ENCODE data around the gene DCAF15.

Gene DCAF15

GRCh38 chr19:13995878-13996765 lies 43.8 kb downstream of the DCAF15 start:
- no peak for DNase-seq

DNA sequence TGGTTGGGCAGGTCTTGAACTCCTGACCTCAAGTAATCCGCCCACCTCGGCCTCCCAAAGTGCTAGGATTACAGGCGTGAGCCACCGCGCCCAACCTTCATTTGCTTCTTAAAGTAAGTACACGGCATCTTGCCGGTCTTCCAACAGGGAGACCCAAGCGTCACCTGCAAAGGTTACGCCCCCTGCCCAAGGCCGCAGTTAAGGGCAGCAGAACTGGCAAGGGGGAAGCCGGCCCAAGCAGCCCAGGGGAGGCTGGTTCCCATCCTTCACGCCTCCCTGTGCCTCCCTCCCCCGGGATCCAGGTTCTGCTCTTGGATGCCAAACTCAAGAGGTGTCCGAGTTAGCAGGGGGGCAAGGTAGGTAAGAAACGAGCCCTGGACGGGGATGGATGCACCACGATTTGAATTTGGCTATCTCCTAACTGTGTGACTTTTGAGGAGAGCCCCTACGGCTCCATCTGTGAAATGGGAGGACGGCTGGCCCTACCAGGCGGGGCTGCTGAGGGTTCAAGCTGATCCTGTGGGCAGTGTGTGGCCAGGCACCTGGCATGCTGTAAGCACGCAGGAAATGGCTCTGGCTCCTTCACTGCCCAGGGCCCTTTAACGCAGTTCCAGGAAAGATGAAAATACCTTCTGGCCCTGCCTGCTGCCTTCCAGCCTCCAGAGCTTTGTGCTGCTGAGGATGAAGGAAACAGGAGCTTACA lies 44.8 kb downstream of the DCAF15 start:
- DNase-seq, result no peak

- no peak for DNase-seq
Observed at GRCh38 chr19:13997631-13997962, 45.3 kb downstream of the DCAF15 start.

- DNase-seq, result no peak
Observed at GRCh38 chr19:13998426-13998825, 46.1 kb downstream of the DCAF15 start.

GRCh38 chr19:13999085-13999484 lies 46.8 kb downstream of the DCAF15 start:
- no peak for DNase-seq

DNA sequence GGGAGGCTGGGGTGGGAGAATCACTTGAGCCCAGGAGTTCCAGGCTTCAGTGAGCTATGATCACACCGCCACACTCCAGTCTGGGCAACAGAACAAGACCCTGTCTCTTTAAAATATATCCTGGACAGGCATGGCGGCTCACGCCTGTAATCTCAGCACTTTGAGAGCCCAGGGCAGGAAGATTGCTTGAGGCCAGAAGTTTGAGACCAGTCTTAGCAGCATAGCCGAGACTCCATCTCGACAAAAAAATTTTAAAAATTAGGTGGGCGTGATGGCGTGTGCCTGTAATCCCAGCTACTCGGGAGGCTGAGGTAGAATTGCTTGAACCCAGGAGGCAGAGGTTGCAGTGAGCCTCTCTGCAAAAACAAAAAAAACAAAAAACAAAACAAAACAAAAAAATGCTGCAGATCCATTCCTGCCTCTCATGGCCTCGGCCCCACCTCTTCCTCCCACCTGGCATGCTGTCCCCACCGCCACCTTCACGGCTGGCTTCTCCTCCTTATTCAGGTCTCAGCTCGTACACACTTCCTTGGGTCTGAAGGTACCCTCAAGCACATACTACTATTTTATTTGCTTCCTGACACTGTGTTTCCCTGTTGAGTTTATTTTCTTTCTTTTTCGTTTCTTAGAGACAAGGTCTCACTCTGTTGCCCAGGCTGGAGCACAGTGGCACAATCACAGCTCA lies 48.5 kb downstream of the DCAF15 start:
- no peak for DNase-seq

DNA sequence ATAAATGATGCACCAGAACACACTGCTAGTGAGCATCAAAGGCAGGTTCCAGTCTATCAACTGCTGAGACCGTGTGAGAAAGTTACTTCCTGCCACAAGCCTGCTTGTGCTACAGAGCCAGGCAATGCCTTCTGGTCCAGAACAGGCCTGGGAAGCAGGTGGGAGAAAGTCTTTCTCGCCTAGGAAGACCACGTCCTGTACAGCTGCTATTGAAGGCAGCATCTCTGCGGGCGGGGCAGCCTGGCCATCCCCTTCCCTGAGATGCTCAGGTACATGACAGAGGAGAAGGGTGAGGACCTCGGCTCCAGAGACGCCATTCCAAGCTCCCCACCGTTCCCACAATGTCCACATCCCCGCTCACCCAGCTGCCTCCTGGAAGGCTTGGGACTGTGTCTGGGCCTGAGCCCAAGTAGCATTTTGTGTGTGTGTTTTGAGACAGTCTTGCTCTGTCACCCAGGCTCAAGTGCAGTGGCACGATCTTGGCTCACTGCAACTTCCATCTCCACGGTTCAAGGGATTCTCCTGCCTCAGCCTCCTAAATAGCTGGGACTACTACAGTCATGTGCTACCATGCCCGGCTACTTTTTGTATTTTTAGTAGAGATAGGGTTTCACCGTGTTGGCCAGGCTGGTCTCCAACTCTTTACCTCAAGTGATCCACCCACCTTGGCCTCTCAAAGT lies 50.4 kb downstream of the DCAF15 start:
- DNase-seq, result no peak

DNA sequence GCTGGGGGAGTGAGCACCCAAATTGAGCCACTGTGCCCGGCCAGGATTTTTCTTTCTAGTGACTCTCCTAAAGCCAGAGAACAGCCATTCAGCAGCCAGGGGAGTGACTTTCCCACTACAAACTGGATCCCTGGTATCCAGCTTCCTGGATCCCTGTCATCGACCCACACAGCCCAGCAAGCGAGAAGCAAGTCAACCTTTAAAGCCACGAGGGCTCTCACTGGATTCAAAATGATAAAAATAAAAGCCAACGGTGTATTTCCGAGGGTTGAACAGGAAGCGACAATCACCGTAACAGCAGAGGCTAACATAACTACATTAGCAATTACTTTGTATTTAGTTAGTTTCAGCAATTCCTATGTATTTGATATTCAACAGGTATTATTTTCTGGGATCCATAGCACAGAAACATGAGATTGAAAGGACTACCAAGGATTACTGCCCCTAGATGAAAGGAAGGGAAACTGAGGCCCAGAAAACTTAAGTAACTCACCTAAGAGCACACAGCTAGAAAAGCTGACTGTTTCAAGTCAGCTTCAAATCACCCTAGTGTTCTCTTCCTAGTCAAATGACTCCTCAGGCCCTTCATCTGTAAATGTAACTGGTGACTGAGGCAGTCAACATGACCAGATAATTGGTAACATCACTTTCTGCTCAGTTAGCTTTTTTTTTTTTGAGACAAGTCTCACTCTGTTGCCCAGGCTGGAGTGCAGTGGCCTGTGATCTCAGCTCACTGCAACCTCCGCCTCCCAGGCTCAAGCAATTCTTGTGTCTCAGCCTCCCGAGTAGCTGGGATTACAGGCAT lies 51.1 kb downstream of the DCAF15 start:
- no peak for DNase-seq

GRCh38 chr19:14004619-14005348 lies 52.5 kb downstream of the DCAF15 start:
- no peak for DNase-seq

GRCh38 chr19:14005349-14006084 lies 53.2 kb downstream of the DCAF15 start:
- DNase-seq, result peak; percentile 95

DNA sequence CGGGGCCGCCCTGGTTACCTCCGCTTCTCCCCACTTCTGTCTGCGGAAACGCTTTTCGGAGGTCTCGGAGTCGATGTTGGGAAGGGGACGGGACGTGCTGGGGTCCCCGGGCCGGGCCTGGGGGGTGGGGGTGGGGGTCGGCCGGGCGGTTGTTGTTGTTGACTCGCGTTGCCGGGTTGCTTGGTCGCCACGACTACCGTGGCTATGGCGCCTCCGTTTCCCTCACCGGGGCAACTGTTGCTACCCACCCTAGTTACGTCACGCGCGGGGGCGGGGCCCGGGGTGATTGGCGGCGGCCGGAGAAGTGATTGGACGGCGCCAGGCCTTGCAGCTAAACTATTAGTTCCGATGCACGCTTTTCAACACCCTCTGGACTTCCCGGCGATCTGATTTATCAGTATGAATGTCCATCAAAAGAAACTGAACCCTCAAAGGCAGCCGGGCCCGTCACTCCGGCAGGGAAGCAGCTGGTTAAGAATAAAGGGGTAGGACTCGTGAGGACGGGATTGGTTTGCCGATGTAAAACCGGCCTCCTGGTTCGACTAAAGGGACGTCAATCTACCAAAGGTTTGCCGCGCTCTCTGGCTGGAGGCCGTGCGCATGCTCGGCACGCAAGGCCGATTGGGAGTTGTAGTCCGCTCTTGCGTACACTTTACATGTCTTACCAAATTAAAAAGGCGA lies 53.9 kb downstream of the DCAF15 start, which contains the start of gene RFX1:
Gene RFX1 (minus strand): TSS at position 236 of the 681 bp plus-strand sequence. CDS start 12,477 bp downstream, outside the sequence.
- DNase-seq, result peak; percentile 99

DNA sequence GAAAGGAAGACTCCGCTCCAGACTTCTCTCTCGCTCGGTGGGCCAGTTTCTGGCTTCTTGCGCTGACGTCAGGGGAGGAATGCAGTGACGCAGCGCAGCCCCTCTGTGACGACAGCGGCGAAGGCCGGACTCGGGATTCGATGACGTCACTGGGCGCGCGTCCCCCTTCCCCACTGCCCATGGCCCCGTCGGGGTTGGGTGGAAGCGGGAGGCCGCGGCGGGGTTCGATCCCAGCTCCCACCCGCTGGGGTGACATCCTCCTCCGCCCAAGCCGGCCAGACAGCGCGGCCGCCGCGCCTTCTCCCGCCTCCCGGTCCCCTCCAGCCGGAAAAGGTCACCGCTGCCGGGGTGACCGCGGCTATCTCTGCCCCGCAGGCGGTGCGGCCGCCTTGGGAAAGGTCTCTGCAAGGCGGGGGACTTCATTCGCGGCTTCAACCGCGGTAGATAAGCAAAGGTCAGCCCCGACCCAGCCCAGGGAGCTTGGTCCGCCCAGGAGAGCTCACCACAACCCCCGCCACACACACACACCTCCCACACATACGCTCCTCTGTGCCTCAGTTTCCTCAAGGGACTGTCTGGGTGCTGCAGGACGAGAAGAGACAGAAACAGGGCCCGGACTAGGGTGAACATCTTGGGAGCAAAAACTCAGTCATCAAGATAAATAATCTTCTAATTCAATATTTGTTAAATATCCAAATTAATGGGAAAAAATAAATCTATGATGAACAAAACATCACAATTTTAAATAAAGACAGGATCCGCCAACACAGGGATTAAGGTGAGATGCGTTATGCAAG lies 54.7 kb downstream of the DCAF15 start:
- DNase-seq, result no peak

Measured in activated CD4-positive, alpha-beta T cell treated with anti-CD3 and anti-CD28 coated beads, Interleukin-2, amount 50 U/mL, for 16 hours (primary cell).